GM12873 (cell line): ENCODE data around the gene COG7.

Experiments used
- TF ChIP-seq, protein P1 (sequence below): IDR thresholded peaks from 2 replicates; pipeline ENCODE4 v1.5.1; 2012; ENCODE audit warnings: low read depth, mild to moderate bottlenecking, moderate library complexity, low read length, control low read depth; ENCODE audit not compliant: insufficient read depth; ENCODE audit errors: missing control alignments

Gene COG7

DNA sequence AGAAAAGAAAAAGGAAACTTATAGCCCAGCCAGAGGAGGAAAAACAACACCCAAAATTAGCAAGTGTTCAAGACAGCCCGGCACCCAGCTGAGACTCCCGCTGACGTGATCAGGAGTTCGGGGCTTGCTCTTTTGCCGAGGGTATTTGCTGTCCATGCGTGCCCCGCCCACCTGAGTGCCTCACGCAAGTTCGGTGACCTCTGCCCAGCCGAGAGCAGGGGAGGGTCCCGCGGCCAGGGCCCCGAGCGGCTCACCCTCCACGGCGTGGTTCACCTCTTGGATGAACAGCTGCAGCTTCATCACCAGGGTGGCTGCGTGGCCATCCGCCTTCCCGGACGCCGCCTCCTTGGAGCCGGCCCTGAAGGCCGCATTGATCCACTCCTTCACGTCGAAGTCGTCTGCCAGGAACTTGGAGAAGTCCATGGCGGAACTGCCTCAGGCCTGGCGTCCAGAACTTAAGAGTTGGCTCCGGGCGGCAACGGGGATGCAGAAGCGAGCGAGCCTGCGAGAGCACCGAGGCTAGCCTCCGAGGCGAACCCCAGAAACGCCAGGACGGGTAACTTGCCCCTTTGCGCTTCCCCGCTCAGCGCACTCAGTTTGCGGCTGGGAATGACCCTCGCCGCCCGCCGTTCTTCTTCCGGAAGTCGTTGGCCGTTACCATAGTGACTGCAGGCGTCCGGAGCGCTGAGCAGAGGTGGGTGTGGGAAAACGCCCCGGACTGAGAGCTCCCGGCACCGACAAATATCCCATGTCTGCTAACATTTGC lies at the start of gene COG7:
COG7 (minus strand) TSS at position 618 of the 766 bp plus-strand sequence; CDS start at position 423, 195 bp downstream.
- TF ChIP-seq, protein P1, sequence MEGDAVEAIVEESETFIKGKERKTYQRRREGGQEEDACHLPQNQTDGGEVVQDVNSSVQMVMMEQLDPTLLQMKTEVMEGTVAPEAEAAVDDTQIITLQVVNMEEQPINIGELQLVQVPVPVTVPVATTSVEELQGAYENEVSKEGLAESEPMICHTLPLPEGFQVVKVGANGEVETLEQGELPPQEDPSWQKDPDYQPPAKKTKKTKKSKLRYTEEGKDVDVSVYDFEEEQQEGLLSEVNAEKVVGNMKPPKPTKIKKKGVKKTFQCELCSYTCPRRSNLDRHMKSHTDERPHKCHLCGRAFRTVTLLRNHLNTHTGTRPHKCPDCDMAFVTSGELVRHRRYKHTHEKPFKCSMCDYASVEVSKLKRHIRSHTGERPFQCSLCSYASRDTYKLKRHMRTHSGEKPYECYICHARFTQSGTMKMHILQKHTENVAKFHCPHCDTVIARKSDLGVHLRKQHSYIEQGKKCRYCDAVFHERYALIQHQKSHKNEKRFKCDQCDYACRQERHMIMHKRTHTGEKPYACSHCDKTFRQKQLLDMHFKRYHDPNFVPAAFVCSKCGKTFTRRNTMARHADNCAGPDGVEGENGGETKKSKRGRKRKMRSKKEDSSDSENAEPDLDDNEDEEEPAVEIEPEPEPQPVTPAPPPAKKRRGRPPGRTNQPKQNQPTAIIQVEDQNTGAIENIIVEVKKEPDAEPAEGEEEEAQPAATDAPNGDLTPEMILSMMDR: no peak

DNA sequence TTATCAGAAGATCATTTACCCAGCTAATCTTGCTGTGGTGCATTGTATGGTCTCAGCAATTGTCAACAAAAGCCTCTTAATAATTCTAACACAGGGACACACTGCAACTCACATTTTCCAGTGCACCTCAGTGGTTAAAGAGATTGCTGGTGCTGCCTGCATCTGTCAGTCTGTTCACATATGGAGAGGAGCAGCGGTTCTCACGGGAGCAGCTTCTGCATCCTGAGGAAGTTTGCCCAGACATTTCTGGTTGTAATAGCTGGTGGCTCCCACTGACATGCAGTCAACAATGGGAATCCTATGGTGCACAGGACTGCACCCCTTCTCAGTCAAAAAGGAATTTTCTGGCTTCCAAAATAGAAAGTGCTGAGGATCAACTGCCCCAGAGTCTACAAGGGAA lies 49.5 kb upstream of the COG7 start:
- TF ChIP-seq, protein P1: no peak

GRCh38 chr16:23501291-23501690 lies 48.3 kb upstream of the COG7 start:
- TF ChIP-seq, protein P1: no peak

DNA sequence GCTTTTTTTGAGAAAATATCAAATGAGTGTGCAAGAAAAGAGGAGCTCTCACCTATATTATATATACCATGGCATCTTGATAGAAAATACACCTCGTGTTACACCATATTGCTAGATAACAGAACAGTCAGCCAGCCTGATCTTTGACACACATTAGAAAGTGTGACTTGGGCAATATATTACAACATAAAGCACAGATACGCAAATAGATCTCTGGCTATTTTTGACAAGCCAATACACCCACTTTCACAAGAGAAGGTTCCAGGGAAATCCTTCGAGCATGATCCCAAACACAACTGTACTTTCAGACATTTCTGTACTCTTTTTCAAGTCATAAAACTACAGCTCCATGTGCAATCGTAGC lies 47.9 kb upstream of the COG7 start:
- TF ChIP-seq, protein P1: no peak

GRCh38 chr16:23500212-23500861 lies 47.3 kb upstream of the COG7 start:
- TF ChIP-seq, protein P1: no peak

DNA sequence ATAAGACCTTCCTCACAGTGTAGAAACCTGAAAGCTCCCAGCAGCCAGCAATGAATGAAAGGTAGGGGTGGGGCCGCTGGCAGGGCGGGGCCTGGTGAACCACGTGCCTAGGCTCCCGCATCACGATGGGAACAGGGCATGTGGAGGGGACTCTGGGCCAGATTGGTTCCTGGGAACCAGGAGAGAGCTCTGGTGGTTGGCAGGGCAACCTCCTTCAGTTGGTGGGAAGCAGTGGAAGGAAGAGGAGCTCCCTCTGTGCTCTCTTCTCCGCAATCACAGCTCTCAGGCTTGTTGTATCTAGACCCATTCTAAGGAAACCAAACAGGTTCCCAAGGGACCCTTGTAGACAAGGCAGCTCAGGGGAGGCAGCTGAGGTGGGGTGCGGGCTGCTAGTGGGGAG lies 46.8 kb upstream of the COG7 start:
- TF ChIP-seq, protein P1: no peak

GRCh38 chr16:23498863-23499262 lies 45.9 kb upstream of the COG7 start:
- TF ChIP-seq, protein P1: no peak
